Hepatocyte (in vitro differentiated cells): ENCODE measurements around the gene ATP2B3. TPM values are rescaled to one million over a fixed set of nuclear protein-coding genes. Genes with fewer than 3 reads are reported as not detected.

Source experiments
- DNase-seq: peaks from one replicate; pipeline ENCODE4 v3.0.0-alpha.2; 2016; ENCODE audit warnings: low spot score
- H2AFZ ChIP-seq: fragments of 200-600 bp; sonication (generic); 2 replicates; pipeline ENCODE4 v1.6.0; 2016; ENCODE audit warnings: antibody characterized with exemption, mild to moderate bottlenecking
- H3K27ac ChIP-seq: fragments of 200-600 bp; sonication (generic); 2 replicates; pipeline ENCODE4 v1.5.1; 2016; ENCODE audit warnings: mild to moderate bottlenecking
- H3K27me3 ChIP-seq: fragments of 200-600 bp; sonication (generic); 2 replicates; pipeline ENCODE4 v1.6.1; 2016
- H3K36me3 ChIP-seq: fragments of 200-600 bp; sonication (generic); replicated peaks from 2 replicates; pipeline ENCODE4 v1.5.1; 2016; ENCODE audit warnings: low read depth; ENCODE audit not compliant: insufficient read depth
- H3K4me1 ChIP-seq: fragments of 200-600 bp; sonication (generic); 2 replicates; pipeline ENCODE4 v1.5.1; 2016; ENCODE audit warnings: mild to moderate bottlenecking, moderate library complexity; ENCODE audit not compliant: insufficient read depth
- H3K4me2 ChIP-seq: fragments of 200-600 bp; sonication (generic); 2 replicates; pipeline ENCODE4 v1.6.0; 2016
- H3K4me3 ChIP-seq: fragments of 200-600 bp; sonication (generic); 2 replicates; pipeline ENCODE4 v1.5.1; 2016; ENCODE audit warnings: mild to moderate bottlenecking
- H3K79me2 ChIP-seq: fragments of 200-600 bp; sonication (generic); 2 replicates; pipeline ENCODE4 v1.6.0; 2017; ENCODE audit warnings: mild to moderate bottlenecking
- H3K9me2 ChIP-seq: fragments of 200-600 bp; sonication (generic); replicated peaks from 2 replicates; pipeline ENCODE4 v1.6.0; 2017; ENCODE audit warnings: mild to moderate bottlenecking; ENCODE audit not compliant: insufficient read depth
- H3K9me3 ChIP-seq: fragments of 200-600 bp; sonication (generic); 2 replicates; pipeline ENCODE4 v1.5.1; 2016; ENCODE audit warnings: low read depth, mild to moderate bottlenecking
- H4K20me1 ChIP-seq: fragments of 200-600 bp; sonication (generic); 2 replicates; pipeline ENCODE4 v1.6.0; 2016; ENCODE audit warnings: mild to moderate bottlenecking; ENCODE audit not compliant: insufficient read depth, poor library complexity, severe bottlenecking
- EZH2 ChIP-seq: fragments of 200-600 bp; sonication (generic); IDR thresholded peaks from 2 replicates; pipeline ENCODE4 v1.6.1; 2016; ENCODE audit warnings: antibody characterized with exemption, mild to moderate bottlenecking, borderline replicate concordance
- EZH2phosphoT487 ChIP-seq: fragments of 200-600 bp; sonication (generic); IDR thresholded peaks from one replicate; pipeline ENCODE4 v1.6.1; 2018; ENCODE audit warnings: antibody characterized with exemption, mild to moderate bottlenecking, low read depth, moderate library complexity; ENCODE audit not compliant: unreplicated experiment, severe bottlenecking
- WGBS: methylation state at CpG from one replicate; pipeline ENCODE4 v1.1.6; 2016; ENCODE audit warnings: low lambda C conversion rate; ENCODE audit errors: missing lambda C conversion rate; 5-methylcytosine and 5-hydroxymethylcytosine counted together
- polyA plus RNA-seq: library from polyadenylated mRNA; unstranded; fragments of >200 nt; fragmentation: Nextera tagmentation; extraction: Ambion mirVana; gene quantifications from 2 replicates; pipeline ENCODE4 v1.2.1, GENCODE V29; 2016
- total RNA-seq: library from RNA; depleted of rRNA; stranded (reverse); fragments of >200 nt; gene quantifications from 2 replicates; pipeline ENCODE4 v1.2.3, GENCODE V29; 2014
- TF ChIP-seq, protein P1 (sequence below): fragments of 200-600 bp; sonication (generic); IDR thresholded peaks from 2 replicates; pipeline ENCODE4 v1.5.1; 2016; ENCODE audit warnings: antibody characterized with exemption, mild to moderate bottlenecking; ENCODE audit not compliant: poor library complexity

ATP2B3 gene
- total and polyA plus RNA-seq, 2 experiments from 2014 or later: 0.07 TPM; not detected in 1

DNA sequence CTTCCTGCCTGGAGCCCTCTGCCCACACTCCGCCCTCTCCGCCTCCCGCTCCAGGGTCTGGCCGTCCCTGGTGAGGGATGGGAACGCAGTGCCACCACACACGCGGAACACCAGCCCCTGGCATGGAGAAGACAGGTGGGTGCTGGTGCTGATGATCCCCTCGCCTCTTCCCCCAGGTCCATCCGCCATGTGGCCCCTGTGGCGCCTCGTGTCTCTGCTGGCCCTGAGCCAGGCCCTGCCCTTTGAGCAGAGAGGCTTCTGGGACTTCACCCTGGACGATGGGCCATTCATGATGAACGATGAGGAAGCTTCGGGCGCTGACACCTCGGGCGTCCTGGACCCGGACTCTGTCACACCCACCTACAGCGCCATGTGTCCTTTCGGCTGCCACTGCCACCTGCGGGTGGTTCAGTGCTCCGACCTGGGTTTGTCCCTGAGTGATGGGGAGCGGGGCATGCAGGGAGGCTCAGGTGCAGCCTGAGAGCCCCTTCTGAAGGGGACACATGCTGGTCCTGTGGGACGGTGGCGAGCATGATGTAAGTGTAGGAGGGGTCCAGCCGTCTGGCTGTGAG, 12.9 kb upstream of the ATP2B3 start:
- Histone ChIP-seq H3K36me3 (no peaks in the 10 kb centered on the region), H3K4me3 (no peak overlapping the region), H3K79me2 (no peaks in the 10 kb centered on the region), H3K9me3 (no peaks in the 10 kb centered on the region), H3K9me2 (no peaks in the 10 kb centered on the region), H2AFZ (no peak overlapping the region), H3K4me2 (no peak overlapping the region), H3K27ac (no peak overlapping the region), H4K20me1 (no peaks in the 10 kb centered on the region), H3K27me3 (no peaks in the 10 kb centered on the region), H3K4me1 (no peaks in the 10 kb centered on the region)
- WGBS: 84% methylated on average over 24 of the region's 26 CpGs
- no peak for DNase-seq
- no peak for TF ChIP-seq EZH2
- TF ChIP-seq EZH2phosphoT487: no peak
- TF ChIP-seq, protein P1, sequence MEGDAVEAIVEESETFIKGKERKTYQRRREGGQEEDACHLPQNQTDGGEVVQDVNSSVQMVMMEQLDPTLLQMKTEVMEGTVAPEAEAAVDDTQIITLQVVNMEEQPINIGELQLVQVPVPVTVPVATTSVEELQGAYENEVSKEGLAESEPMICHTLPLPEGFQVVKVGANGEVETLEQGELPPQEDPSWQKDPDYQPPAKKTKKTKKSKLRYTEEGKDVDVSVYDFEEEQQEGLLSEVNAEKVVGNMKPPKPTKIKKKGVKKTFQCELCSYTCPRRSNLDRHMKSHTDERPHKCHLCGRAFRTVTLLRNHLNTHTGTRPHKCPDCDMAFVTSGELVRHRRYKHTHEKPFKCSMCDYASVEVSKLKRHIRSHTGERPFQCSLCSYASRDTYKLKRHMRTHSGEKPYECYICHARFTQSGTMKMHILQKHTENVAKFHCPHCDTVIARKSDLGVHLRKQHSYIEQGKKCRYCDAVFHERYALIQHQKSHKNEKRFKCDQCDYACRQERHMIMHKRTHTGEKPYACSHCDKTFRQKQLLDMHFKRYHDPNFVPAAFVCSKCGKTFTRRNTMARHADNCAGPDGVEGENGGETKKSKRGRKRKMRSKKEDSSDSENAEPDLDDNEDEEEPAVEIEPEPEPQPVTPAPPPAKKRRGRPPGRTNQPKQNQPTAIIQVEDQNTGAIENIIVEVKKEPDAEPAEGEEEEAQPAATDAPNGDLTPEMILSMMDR: no peak

GRCh38 chrX:153505361-153505760, 12.1 kb upstream of the ATP2B3 start:
- Histone ChIP-seq H3K4me1 (no peaks in the 10 kb centered on the region), H3K79me2 (no peaks in the 10 kb centered on the region), H4K20me1 (no peaks in the 10 kb centered on the region), H3K4me3 (no peak overlapping the region), H3K9me3 (no peaks in the 10 kb centered on the region), H3K9me2 (no peaks in the 10 kb centered on the region), H3K27ac (no peak overlapping the region), H2AFZ (no peak overlapping the region), H3K36me3 (no peaks in the 10 kb centered on the region), H3K4me2 (no peak overlapping the region), H3K27me3 (no peaks in the 10 kb centered on the region)
- TF ChIP-seq, protein P1: no peak
- TF ChIP-seq EZH2phosphoT487 (no peak), EZH2 (no peak)
- 92% methylated on average over 17 of the region's 18 CpGs for WGBS
- DNase-seq: no peak

DNA sequence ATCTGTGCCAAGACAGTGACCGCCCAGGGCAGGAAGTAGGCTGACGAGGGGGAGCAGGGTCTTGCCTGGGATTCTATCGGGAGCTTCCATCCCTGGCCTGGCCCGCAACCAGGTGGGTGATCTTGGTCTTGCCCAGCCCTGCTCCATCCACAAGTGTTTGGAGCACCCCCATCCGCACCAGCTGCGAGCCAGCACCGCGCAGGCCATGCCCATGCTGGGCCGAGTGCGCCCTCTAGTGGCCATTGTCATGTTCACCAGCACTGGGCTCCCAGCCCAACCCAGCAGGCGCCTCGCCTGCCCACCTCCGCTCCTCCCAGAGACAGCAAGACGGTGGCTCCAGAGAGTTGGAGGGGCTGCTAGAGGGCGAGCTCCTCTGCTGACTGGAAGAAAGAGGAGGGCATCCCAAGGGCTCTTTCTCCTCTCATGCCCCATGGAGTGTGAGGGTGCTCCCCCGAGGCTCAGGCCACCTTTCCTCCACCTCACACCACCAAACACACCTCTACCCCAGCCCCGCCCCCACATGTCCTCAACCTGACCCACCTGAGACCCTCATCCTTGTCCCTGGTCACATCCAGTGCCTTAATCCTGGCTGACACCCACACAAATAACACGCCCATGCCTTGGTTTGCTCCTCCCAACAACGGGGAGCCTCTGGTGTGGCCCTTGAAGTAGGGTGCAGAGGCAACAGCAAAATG, 9.8 kb upstream of the ATP2B3 start:
- Histone ChIP-seq H2AFZ (no peak overlapping the region), H3K79me2 (no peaks in the 10 kb centered on the region), H3K27ac (no peak overlapping the region), H3K4me2 (no peak overlapping the region), H3K9me3 (no peaks in the 10 kb centered on the region), H3K9me2 (no peaks in the 10 kb centered on the region), H3K4me3 (no peak overlapping the region), H4K20me1 (no peaks in the 10 kb centered on the region), H3K36me3 (no peaks in the 10 kb centered on the region), H3K27me3 (no peaks in the 10 kb centered on the region), H3K4me1 (no peaks in the 10 kb centered on the region)
- TF ChIP-seq EZH2 (no peak), EZH2phosphoT487 (no peak)
- TF ChIP-seq, protein P1: peak; percentile 77
- peak; percentile 85 for DNase-seq
- WGBS: 43% methylated on average over 19 of the region's 19 CpGs
